ENCODE results near the gene GNB1L. TPM values are rescaled to one million over a fixed set of nuclear protein-coding genes. Genes with fewer than 3 reads are reported as not detected.
A peak's percentile ranks its signal among the peaks of the same experiment; 100 is the strongest.

GNB1L gene
- total and polyA plus RNA-seq, 4 donors, result 4.5 to 9.3 (median 6.7) TPM

- no peak for TF ChIP-seq CTCF (IDR thresholded peaks at IDR 0.05; ENCODE audit: control extremely low read depth, extremely low read depth)
- Histone ChIP-seq H3K27ac (ENCODE audit: low read depth in 1 of 2, low read length in 1 of 2) (peak overlapping the region in 1 of 2 donors; percentile 43), H3K4me3 (no peak overlapping the region), H3K4me1 (ENCODE audit: control insufficient read depth in 5 of 5, insufficient read depth in 5 of 5, low read length in 5 of 5) (peaks cover 0 to 15% (median 13%) of the 10 kb centered on the region in 5 donors), H3K36me3 (ENCODE audit: control insufficient read depth in 4 of 4, insufficient read depth in 4 of 4, low read length in 4 of 4) (peaks cover 0 to 16% (median 0%) of the 10 kb centered on the region in 4 donors), H3K9me3 (ENCODE audit: control insufficient read depth in 4 of 4, insufficient read depth in 3 of 4, low read length in 3 of 4) (no peaks in the 10 kb centered on the region), H3K9ac (ENCODE audit: insufficient read depth in 1 of 2, low read length in 2 of 2) (no peak overlapping the region), H3K27me3 (ENCODE audit: control insufficient read depth in 3 of 3, insufficient read depth in 3 of 3, low read length in 2 of 3) (no peaks in the 10 kb centered on the region)
- DNase-seq, result peak in 2 of 3 donors; percentile 49 to 52
- 12 to 37% methylated on average over 32 of the region's 32 CpGs for WGBS, 2 donors
- ATAC-seq (ENCODE audit: insufficient read depth, low FRiP score), result peak; percentile 12
These were observed 36.9 kb upstream of the GNB1L start for GRCh38 chr22:19891317-19892256.

- ATAC-seq (ENCODE audit: insufficient read depth, low FRiP score), result no peak
- Histone ChIP-seq H3K27me3 (ENCODE audit: control insufficient read depth in 3 of 3, insufficient read depth in 3 of 3, low read length in 2 of 3) (no peaks in the 10 kb centered on the region), H3K36me3 (ENCODE audit: control insufficient read depth in 4 of 4, insufficient read depth in 4 of 4, low read length in 4 of 4) (peaks cover 0 to 16% (median 0%) of the 10 kb centered on the region in 4 donors), H3K9me3 (ENCODE audit: control insufficient read depth in 4 of 4, insufficient read depth in 3 of 4, low read length in 3 of 4) (no peaks in the 10 kb centered on the region), H3K9ac (ENCODE audit: insufficient read depth in 1 of 2, low read length in 2 of 2) (no peak overlapping the region), H3K27ac (ENCODE audit: low read depth in 1 of 2, low read length in 1 of 2) (peak overlapping the region in 1 of 2 donors; percentile 12), H3K4me1 (ENCODE audit: control insufficient read depth in 5 of 5, insufficient read depth in 5 of 5, low read length in 5 of 5) (peaks cover 0 to 24% (median 13%) of the 10 kb centered on the region in 5 donors), H3K4me3 (no peak overlapping the region)
- TF ChIP-seq CTCF (IDR thresholded peaks at IDR 0.05; ENCODE audit: control extremely low read depth, extremely low read depth), result no peak
- no peak for DNase-seq
- 77 to 79% methylated on average over 20 of the region's 20 CpGs for WGBS, 2 donors
These were observed 36.0 kb upstream of the GNB1L start for GRCh38 chr22:19890502-19891316.

GRCh38 chr22:19889951-19890350, 35.3 kb upstream of the GNB1L start:
- Histone ChIP-seq H3K36me3 (ENCODE audit: control insufficient read depth in 4 of 4, insufficient read depth in 4 of 4, low read length in 4 of 4) (peaks cover 0 to 11% (median 0%) of the 10 kb centered on the region in 4 donors), H3K4me3 (no peak overlapping the region), H3K4me1 (ENCODE audit: control insufficient read depth in 5 of 5, insufficient read depth in 5 of 5, low read length in 5 of 5) (peaks cover 0 to 24% (median 13%) of the 10 kb centered on the region in 5 donors), H3K9ac (ENCODE audit: insufficient read depth in 1 of 2, low read length in 2 of 2) (no peak overlapping the region), H3K9me3 (ENCODE audit: control insufficient read depth in 4 of 4, insufficient read depth in 3 of 4, low read length in 3 of 4) (no peaks in the 10 kb centered on the region), H3K27ac (ENCODE audit: low read depth in 1 of 2, low read length in 1 of 2) (no peak overlapping the region), H3K27me3 (ENCODE audit: control insufficient read depth in 3 of 3, insufficient read depth in 3 of 3, low read length in 2 of 3) (no peaks in the 10 kb centered on the region)
- WGBS, 2 donors, result 95 to 96% methylated on average over 9 of the region's 9 CpGs
- TF ChIP-seq CTCF (IDR thresholded peaks at IDR 0.05; ENCODE audit: control extremely low read depth, extremely low read depth), result no peak
- DNase-seq, result no peak
- ATAC-seq (ENCODE audit: insufficient read depth, low FRiP score), result no peak
